ENCODE measurements around the gene ARHGEF1.

Gene ARHGEF1

DNA sequence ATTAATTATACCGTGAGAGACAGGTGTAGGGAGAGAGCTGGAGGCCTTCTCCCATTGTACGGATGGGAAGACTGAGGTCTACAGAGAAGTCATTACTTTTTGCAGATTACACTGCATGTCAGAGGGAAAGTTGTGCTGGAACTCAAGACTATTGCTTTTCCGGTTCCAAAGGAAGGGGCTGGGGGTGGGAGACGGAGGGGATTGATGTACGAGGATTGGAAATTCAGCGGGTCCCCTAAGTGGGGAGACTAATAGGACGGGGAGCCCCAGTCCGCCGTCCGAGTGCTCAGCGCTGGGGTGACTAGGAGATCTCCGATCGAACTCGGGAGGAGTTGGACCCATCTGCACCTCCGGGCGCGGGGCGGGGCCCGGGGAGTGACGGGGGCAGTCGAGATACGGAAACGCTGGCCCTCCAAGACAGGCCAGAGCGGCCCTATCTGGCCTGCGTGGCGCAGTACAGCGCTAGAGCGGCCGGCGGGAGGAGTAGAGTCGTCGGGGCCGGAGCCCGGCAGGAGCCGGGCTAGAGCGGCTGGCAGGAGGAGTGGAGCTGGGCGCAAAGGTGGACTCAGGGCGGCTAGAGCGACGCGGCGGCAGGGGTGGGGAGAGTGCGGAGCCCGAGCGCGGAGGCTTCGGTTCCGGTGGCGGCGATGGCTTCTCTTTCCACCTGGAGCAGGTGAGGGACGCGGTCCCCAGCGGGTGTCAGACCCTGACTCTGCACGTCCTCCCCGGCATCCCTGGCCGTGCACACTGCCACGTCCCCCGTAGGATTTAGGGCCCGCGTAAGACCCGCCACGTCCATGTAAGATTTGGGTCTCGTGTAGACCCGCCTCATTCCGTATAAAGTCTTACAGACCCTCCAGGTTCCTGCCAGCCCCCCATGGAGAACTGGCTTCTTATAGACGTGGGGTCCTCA, 1.1 kb downstream of the ARHGEF1 start:
- peak; percentile 97 for DNase-seq

- DNase-seq = no peak
These were observed 4.1 kb downstream of the ARHGEF1 start for GRCh38 chr19:41886761-41887710.

GRCh38 chr19:41887711-41888382, 4.9 kb downstream of the ARHGEF1 start:
- DNase-seq = peak; percentile 20

DNA sequence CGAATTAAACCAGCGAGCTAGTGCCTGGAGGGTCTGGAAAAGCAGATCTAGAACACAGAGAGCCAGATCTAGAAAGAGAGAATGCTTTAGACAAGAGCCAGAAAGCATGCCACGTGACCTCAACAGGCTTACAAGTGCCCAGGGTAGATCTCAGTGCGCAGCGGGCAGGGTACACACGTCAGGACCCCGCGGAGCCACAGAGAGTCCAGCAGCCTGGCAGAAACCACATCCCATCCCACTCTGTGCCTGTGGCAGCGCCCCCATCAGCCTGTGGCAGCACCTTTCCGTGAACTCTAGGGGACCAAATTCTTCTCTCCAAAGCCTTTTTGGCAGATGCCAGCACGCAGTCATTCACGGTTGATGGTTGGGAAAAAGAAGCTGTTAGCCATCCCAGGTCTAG, 5.9 kb downstream of the ARHGEF1 start:
- no peak for DNase-seq

GRCh38 chr19:41889896-41890295, 6.9 kb downstream of the ARHGEF1 start:
- no peak for DNase-seq

DNA sequence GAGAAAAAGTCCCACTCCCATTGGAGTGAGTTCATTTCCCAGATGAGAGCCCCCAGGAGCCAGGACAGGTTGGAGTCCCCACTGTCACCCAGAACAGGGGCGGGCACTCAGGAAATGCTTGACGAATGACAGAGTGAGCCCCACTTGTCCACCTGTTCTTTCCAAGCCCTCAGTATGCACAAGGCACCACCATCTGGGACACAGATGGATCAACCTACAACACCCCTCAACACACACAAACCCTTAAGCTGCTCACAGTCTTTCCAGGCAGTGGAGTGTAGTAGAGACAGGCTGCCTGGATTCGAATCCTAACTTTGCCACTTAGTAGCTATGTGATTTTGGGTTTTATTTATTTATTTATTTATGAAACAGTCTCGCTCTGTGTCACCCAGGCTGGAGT, 8.0 kb downstream of the ARHGEF1 start:
- DNase-seq = no peak

GRCh38 chr19:41892173-41892902, 9.4 kb downstream of the ARHGEF1 start:
- DNase-seq = no peak

GRCh38 chr19:41893899-41894298, 10.9 kb downstream of the ARHGEF1 start:
- DNase-seq = no peak

- DNase-seq = no peak
These were observed 11.4 kb downstream of the ARHGEF1 start for GRCh38 chr19:41894350-41894749.

DNA sequence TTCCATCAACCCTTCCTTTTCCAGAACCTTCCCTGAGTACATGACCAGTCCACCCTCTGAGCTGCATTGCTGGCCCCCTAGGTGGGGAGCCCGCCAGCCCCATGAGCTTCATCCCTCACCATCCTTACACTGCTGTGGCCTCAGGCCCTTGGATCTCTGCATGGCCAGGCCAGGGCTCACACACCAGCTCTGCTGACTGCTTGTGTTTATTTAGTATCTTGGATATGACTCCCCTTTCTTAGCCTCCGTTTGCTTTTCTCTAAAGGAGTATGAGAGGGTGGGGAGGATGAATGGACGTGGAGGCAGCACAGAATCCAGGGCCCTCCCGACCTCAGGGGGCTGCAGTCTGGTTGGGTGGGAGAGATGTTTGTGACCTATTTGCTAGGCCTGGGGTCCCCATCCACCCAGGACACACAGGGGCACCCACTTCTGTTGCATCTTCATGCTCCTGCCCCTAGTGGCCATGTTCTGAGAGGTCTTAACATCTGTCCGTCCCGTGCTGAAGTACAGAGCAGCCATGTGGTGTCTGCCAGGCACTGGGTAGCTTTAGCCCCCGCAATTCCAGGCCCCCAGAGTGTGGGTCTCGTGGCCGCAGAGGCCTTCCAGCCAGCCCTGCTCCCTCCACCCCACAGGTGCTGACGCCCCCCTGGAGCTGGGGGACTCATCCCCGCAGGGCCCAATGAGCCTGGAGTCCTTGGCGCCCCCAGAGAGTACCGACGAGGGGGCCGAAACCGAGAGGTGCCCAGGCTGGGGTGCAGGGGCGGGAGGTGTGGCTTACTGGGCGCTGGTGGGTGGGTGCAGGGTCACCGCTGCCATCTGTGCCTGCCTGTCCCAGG, 13.0 kb downstream of the ARHGEF1 start:
- DNase-seq = no peak

- no peak for DNase-seq
These were observed 13.6 kb downstream of the ARHGEF1 start for GRCh38 chr19:41896581-41896942.

DNA sequence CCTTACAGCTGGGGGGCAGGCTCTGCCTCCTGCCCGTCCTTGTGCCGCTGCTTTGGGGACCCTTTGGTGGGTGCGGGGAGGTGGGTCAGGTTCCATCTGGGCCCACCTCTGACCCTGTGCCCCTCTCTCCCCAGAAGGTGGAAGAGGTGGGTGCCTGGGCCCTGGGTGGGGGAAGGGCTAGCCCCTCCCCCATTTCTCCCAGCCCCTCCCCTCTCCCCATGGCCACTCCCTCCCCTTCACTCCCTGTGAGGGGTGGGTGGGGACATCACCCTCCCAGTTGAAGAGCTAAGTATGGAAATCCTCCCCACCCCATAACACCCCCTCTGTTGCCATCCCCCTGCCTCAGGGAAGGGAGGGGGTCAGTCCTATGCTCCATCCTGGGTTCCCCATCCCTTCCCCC, 14.2 kb downstream of the ARHGEF1 start:
- no peak for DNase-seq

- DNase-seq = no peak
These were observed 14.8 kb downstream of the ARHGEF1 start for GRCh38 chr19:41897820-41898219.

DNA sequence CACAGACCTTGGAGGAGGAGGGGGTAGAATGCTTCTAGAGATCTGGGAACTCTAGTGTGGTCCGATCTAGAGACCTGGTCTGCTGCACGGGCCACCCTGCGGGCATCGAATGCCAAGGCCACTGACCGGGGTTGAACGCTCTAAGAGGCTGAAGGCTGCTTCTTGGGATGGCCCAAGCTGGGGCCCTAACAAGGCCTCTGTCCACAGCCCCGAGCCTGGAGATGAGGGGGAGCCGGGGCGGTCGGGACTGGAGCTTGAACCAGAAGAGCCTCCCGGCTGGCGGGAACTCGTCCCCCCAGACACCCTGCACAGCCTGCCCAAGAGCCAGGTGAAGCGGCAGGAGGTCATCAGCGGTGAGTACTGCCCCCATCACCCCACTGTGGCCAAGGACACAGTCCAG, 15.3 kb downstream of the ARHGEF1 start:
- no peak for DNase-seq

- DNase-seq = no peak
These were observed 18.9 kb downstream of the ARHGEF1 start for GRCh38 chr19:41901707-41902360.

DNA sequence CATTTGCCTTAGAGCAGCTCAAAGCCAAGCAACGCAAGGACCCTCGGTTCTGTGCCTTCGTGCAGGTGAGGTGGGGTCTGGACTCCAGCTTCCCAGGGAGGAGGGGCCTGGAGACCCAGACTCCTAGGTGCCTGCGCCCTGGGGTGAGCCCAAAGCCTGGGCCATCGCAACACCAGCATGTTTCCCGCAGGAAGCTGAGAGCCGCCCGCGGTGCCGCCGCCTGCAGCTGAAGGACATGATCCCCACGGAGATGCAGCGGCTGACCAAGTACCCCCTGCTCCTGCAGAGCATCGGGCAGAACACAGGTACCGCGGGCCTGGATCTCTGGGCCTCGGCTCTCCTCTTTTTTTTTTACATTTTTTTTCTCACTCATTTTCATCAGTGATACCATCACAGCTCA, 19.6 kb downstream of the ARHGEF1 start:
- no peak for DNase-seq

DNA sequence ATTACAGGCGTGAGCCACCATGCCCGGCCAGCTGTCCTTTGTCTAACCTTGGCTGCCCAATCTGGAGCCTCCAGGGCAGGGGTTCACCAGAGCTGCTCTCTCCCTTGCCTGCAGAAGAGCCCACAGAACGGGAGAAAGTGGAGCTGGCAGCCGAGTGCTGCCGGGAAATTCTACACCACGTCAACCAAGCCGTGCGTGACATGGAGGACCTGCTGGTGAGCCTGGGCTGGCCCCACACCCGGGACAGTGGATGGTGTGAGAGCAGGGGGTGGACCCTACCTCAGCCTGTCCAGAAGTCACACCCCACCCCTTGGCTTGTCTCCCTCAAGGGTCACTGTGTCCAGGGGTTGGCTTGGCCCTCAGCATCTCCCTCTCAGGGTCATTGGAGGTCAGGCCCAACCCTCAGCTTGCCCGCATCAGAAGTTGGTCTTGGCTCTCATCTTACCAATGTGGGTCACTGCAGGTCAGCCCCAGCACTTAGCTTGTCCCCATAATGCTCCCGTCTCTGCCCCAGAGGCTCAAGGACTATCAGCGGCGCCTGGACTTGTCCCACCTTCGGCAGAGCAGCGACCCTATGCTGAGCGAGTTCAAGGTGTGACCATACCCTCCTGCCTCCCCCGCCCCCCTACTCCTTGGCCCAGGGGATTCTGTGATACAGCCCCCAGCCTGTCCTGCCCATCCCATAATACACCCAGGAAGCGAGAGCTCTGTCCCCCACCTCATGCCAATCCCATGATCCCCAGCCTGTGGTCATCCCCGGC, 20.4 kb downstream of the ARHGEF1 start:
- no peak for DNase-seq

GRCh38 chr19:41904118-41904870, 21.3 kb downstream of the ARHGEF1 start:
- no peak for DNase-seq
